ENCODE data around the gene TAF12. TPM values are rescaled to one million over a fixed set of nuclear protein-coding genes. Genes with fewer than 3 reads are reported as not detected.
"Not testable (repeated sequence)": the region's sequence is repeated elsewhere in the genome, so short reads cannot be mapped to it uniquely, and the experiment has no call there.

Gene TAF12
- total and polyA plus RNA-seq, 5 experiments from 2014 or later: 25.1 to 50.1 (median 42.4) TPM

GRCh38 chr1:28593988-28594356, 48.9 kb downstream of the TAF12 start:
- H3K4me1 Mint-ChIP-seq, H3K27ac Mint-ChIP-seq, H3K9me3 Mint-ChIP-seq, H3K4me3 Mint-ChIP-seq, ATAC-seq, DNase-seq, H3K36me3 Mint-ChIP-seq: not testable (repeated sequence)
- H3K27me3 Mint-ChIP-seq: peaks cover 0 to 11% (median 3%) of the 10 kb centered on the region in 5 donors
- POLR2A ChIA-PET: interaction anchor here (4.5 kb wide), 1 partner anchor 13 kb away, joined by 33 read pairs; no protein-coding TSS in a partner anchor

- peaks cover 0 to 3% (median 0%) of the 10 kb centered on the region in 3 donors for H3K36me3 Mint-ChIP-seq
- DNase-seq (peak in 2 of 10 donors; percentile 18 to 23), ATAC-seq (peak; percentile 65 to 86)
- POLR2A ChIA-PET: interaction anchor here (4.5 kb wide), 1 partner anchor 12 kb away, joined by 33 read pairs; no protein-coding TSS in a partner anchor
- peaks cover 0 to 11% (median 3%) of the 10 kb centered on the region in 5 donors for H3K27me3 Mint-ChIP-seq
- H3K4me1 Mint-ChIP-seq: peaks cover 3 to 10% (median 8%) of the 10 kb centered on the region in 4 donors
- H3K4me3 Mint-ChIP-seq: peak overlapping the region; percentile 77 to 88 (median 84)
- H3K27ac Mint-ChIP-seq: peak overlapping the region in 4 of 10 donors; percentile 19 to 82 (median 42)
- H3K9me3 Mint-ChIP-seq: no peaks in the 10 kb centered on the region
Measured at GRCh38 chr1:28592321-28593071, 50.4 kb downstream of the TAF12 start.

- Mint-ChIP-seq H3K27ac (peak within 1 kb of the TSS in 4 of 10 donors; percentile 19 to 82 (median 42)), H3K27me3 (peaks cover 0 to 11% (median 3%) of the 10 kb centered on the region in 5 donors), H3K4me3 (peak within 1 kb of the TSS; percentile 77 to 88 (median 84)), H3K4me1 (peaks cover 3 to 15% (median 8%) of the 10 kb centered on the region in 4 donors), H3K9me3 (no peaks in the 10 kb centered on the region), H3K36me3 (peaks cover 0 to 3% (median 0%) of the 10 kb centered on the region in 3 donors)
- ATAC-seq (peak; percentile 66 to 69), DNase-seq (no peak)
- POLR2A ChIA-PET: interaction anchor here (4.5 kb wide), 1 partner anchor 11 kb away, joined by 33 read pairs; no protein-coding TSS in a partner anchor
Measured at GRCh38 chr1:28591708-28592320, 51.1 kb downstream of the TAF12 start, which contains the start of gene RAB42. Gene RAB42, plus strand, starts transcription at chr1:28592265. Its CDS starts 247 bp downstream, at chr1:28592512.

- H3K27ac Mint-ChIP-seq, H3K27me3 Mint-ChIP-seq, DNase-seq, H3K36me3 Mint-ChIP-seq, H3K9me3 Mint-ChIP-seq, H3K4me3 Mint-ChIP-seq, ATAC-seq: not testable (repeated sequence)
- POLR2A ChIA-PET: interaction anchor here (0.7 kb wide), 2 partner anchors 16 to 57 kb away, joined by 3 to 4 read pairs; no protein-coding TSS in a partner anchor
- H3K4me1 Mint-ChIP-seq: peaks cover 5 to 19% (median 12%) of the 10 kb centered on the region in 4 donors
Measured at GRCh38 chr1:28586585-28587391, 56.1 kb downstream of the TAF12 start.

- no peaks in the 10 kb centered on the region for H3K27me3 Mint-ChIP-seq
- peak overlapping the region; percentile 93 to 99 (median 96) for H3K4me3 Mint-ChIP-seq
- H3K9me3 Mint-ChIP-seq: no peaks in the 10 kb centered on the region
- no peak for ATAC-seq
- peaks cover 8 to 37% (median 18%) of the 10 kb centered on the region in 3 donors for H3K36me3 Mint-ChIP-seq
- peak overlapping the region; percentile 87 to 97 (median 96) for H3K27ac Mint-ChIP-seq
- no peak for DNase-seq
- H3K4me1 Mint-ChIP-seq: peaks cover 16 to 49% (median 42%) of the 10 kb centered on the region in 4 donors
- POLR2A ChIA-PET: interaction anchor here (0.5 to 5.7 kb wide), 37 partner anchors 9 to 857 kb away, joined by 3 to 113 read pairs (median 7); partner anchors contain the start of genes ATP5IF1, EPB41, GMEB1 and MED18
Measured at GRCh38 chr1:28582248-28582615, 60.6 kb downstream of the TAF12 start.

GRCh38 chr1:28581531-28582247, 61.2 kb downstream of the TAF12 start:
- H3K4me1 Mint-ChIP-seq: peaks cover 16 to 50% (median 42%) of the 10 kb centered on the region in 4 donors
- H3K27me3 Mint-ChIP-seq: no peaks in the 10 kb centered on the region
- ATAC-seq: peak; percentile 88
- POLR2A ChIA-PET: interaction anchor here (0.5 to 5.7 kb wide), 45 partner anchors 10 to 856 kb away, joined by 3 to 113 read pairs (median 6); partner anchors contain the start of genes ATP5IF1, EPB41, GMEB1 and MED18
- DNase-seq: peak; percentile 84 to 95 (median 90)
- peaks cover 8 to 43% (median 18%) of the 10 kb centered on the region in 3 donors for H3K36me3 Mint-ChIP-seq
- H3K4me3 Mint-ChIP-seq: peak overlapping the region; percentile 93 to 99 (median 96)
- peak overlapping the region; percentile 87 to 97 (median 96) for H3K27ac Mint-ChIP-seq
- H3K9me3 Mint-ChIP-seq: no peaks in the 10 kb centered on the region

GRCh38 chr1:28580722-28581530, 61.9 kb downstream of the TAF12 start:
- Mint-ChIP-seq H3K4me1 (peaks cover 16 to 50% (median 42%) of the 10 kb centered on the region in 4 donors), H3K36me3 (peaks cover 8 to 46% (median 18%) of the 10 kb centered on the region in 3 donors), H3K27ac (peak overlapping the region; percentile 87 to 97 (median 96)), H3K27me3 (no peaks in the 10 kb centered on the region), H3K9me3 (no peaks in the 10 kb centered on the region), H3K4me3 (peak overlapping the region; percentile 93 to 99 (median 96))
- POLR2A ChIA-PET: interaction anchor here (0.6 to 5.7 kb wide), 42 partner anchors 10 to 601 kb away, joined by 3 to 113 read pairs (median 6); partner anchors contain the start of genes ATP5IF1, GMEB1, MED18 and RAB42
- DNase-seq (peak in 8 of 10 donors; percentile 36 to 74 (median 58)), ATAC-seq (peak; percentile 58 to 76)

GRCh38 chr1:28579401-28579800, 63.5 kb downstream of the TAF12 start:
- ATAC-seq (no peak), DNase-seq (no peak)
- H3K9me3 Mint-ChIP-seq: no peaks in the 10 kb centered on the region
- H3K4me1 Mint-ChIP-seq: peaks cover 16 to 50% (median 42%) of the 10 kb centered on the region in 4 donors
- H3K27me3 Mint-ChIP-seq: no peaks in the 10 kb centered on the region
- peak overlapping the region in 8 of 10 donors; percentile 75 to 96 (median 88) for H3K27ac Mint-ChIP-seq
- peaks cover 8 to 58% (median 20%) of the 10 kb centered on the region in 3 donors for H3K36me3 Mint-ChIP-seq
- POLR2A ChIA-PET: interaction anchor here (0.6 to 5.7 kb wide), 8 partner anchors 9 to 72 kb away, joined by 3 to 113 read pairs (median 20); partner anchors contain the start of genes RAB42, RCC1, RNU11 and TAF12
- peak overlapping the region; percentile 93 to 99 (median 96) for H3K4me3 Mint-ChIP-seq

GRCh38 chr1:28578696-28579218, 64.1 kb downstream of the TAF12 start:
- no peak for ATAC-seq
- Mint-ChIP-seq H3K27ac (peak overlapping the region in 8 of 10 donors; percentile 6 to 81 (median 60)), H3K27me3 (no peaks in the 10 kb centered on the region), H3K36me3 (peaks cover 8 to 58% (median 20%) of the 10 kb centered on the region in 3 donors), H3K4me3 (peak overlapping the region in 3 of 10 donors; percentile 15 to 52 (median 52)), H3K4me1 (peaks cover 16 to 50% (median 42%) of the 10 kb centered on the region in 4 donors), H3K9me3 (no peaks in the 10 kb centered on the region)
- no peak for DNase-seq
- POLR2A ChIA-PET: interaction anchor here (0.6 to 5.7 kb wide), 9 partner anchors 9 to 194 kb away, joined by 3 to 113 read pairs (median 6); partner anchors contain the start of genes RAB42, RCC1, RNU11 and TRNAU1AP

Measured in naive thymus-derived CD8-positive, alpha-beta T cell (primary cell).